ENCODE data around the gene LMAN1L.

DNA sequence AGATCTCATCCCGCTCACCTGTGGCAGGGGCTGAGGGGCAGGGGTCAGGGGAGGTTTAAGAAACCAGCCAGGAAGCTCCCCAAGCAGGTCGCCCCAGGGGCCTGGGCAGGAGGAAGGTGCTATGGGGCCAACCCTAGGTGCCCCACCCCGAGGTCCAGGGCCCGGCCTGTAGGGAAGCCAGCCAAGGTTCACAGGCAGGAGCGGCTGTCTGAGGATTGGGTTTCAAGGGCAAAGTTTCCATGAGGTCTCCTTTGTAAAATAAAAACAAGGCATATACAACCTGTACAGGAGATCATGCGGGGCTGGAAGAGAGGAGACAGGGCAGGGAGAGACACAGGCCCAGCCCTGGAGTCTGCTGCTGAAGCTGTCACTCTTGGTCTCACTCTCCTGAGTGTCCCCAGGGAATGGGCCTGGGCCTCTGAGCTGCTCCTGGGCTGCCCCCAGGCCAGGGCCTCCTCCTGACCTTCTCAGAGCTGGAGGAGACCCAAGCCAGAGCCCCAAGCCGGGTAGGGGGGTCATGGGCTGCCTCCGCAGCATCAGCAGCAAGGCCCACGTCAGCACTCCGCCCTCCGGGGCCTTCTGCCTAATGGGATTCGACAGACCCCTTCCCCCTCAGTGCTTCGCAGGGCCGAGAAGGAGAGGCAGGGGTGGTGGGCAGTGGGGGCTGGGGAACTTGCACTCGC, 19.3 kb downstream of the LMAN1L start:
- TF ChIP-seq POLR2A (IDR thresholded peaks at IDR 0.05), result no peak
- TF ChIP-seq, protein P1, sequence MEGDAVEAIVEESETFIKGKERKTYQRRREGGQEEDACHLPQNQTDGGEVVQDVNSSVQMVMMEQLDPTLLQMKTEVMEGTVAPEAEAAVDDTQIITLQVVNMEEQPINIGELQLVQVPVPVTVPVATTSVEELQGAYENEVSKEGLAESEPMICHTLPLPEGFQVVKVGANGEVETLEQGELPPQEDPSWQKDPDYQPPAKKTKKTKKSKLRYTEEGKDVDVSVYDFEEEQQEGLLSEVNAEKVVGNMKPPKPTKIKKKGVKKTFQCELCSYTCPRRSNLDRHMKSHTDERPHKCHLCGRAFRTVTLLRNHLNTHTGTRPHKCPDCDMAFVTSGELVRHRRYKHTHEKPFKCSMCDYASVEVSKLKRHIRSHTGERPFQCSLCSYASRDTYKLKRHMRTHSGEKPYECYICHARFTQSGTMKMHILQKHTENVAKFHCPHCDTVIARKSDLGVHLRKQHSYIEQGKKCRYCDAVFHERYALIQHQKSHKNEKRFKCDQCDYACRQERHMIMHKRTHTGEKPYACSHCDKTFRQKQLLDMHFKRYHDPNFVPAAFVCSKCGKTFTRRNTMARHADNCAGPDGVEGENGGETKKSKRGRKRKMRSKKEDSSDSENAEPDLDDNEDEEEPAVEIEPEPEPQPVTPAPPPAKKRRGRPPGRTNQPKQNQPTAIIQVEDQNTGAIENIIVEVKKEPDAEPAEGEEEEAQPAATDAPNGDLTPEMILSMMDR (IDR thresholded peaks at IDR 0.05), result no peak

All from thyroid gland (tissue), 4 donors.